ENCODE data around the gene ZBTB7B. TPM values are rescaled to one million over a fixed set of nuclear protein-coding genes. Genes with fewer than 3 reads are reported as not detected.

Gene ZBTB7B
- polyA plus RNA-seq, 2 of the 4 experiments (the other 2 are of a cell fraction), result 20.5 to 30.7 TPM

DNA sequence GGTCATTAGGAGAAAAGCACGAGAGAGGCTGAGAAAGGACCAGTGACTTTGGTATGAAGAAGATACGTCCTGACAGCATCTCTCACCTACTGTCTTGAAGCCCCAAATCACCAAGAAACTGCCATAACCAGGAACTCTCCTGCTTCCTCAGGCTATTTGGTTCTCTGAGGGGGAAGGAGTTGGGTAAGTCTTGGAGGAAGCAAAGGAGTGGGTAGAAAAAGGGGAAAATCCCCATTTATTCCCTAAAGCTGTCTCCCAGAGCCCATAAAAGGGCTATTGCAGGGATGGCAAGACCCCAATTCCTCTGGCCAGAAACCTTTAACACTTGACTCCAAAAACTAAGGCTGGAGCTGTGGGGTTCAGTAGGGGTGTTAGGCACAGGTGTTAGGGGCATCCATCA, 44.6 kb upstream of the ZBTB7B start:
- ATAC-seq (no peak), DNase-seq (ENCODE audit: low read depth in 1 of 2, low spot score in 1 of 2) (no peak), FAIRE-seq (no peak)
- H3K4me3 ChIP-seq, result no peak overlapping the region
- ChIA-PET POLR2A (no interaction called here), CTCF (interaction anchor here (1.2 to 1.5 kb wide), 2 partner anchors 127 to 134 kb away, joined by 3 read pairs; no protein-coding TSS in a partner anchor)
- H3K4me2 ChIP-seq, result no peak overlapping the region
- TF ChIP-seq RCOR1 (IDR thresholded peaks at IDR 0.05; ENCODE audit: low read depth, low read length) (no peak), HOXB13 (CRISPR knock-in tag; IDR thresholded peaks at IDR 0.05; ENCODE audit: low read depth) (no peak), JUN (IDR thresholded peaks at IDR 0.05) (no peak), RARB (CRISPR knock-in tag; IDR thresholded peaks at IDR 0.05) (no peak), PBX3 (IDR thresholded peaks at IDR 0.05) (no peak), HOXA7 (CRISPR knock-in tag; IDR thresholded peaks at IDR 0.05) (no peak), HDAC2 (IDR thresholded peaks at IDR 0.05) (no peak), EP300 (IDR thresholded peaks at IDR 0.05) (no peak), POLR2AphosphoS2 (conservative IDR thresholded peaks at IDR 0.05; ENCODE audit: low read length) (no peak), CEBPB (IDR thresholded peaks at IDR 0.05) (no peak), NR3C1 (IDR thresholded peaks at IDR 0.05) (no peak), USF2 (IDR thresholded peaks at IDR 0.05) (no peak), NFE2L2 (conservative IDR thresholded peaks at IDR 0.05; ENCODE audit: low read length) (no peak), ESRRA (IDR thresholded peaks at IDR 0.05; ENCODE audit: borderline replicate concordance, low read length) (no peak)
- TF ChIP-seq, protein P1, sequence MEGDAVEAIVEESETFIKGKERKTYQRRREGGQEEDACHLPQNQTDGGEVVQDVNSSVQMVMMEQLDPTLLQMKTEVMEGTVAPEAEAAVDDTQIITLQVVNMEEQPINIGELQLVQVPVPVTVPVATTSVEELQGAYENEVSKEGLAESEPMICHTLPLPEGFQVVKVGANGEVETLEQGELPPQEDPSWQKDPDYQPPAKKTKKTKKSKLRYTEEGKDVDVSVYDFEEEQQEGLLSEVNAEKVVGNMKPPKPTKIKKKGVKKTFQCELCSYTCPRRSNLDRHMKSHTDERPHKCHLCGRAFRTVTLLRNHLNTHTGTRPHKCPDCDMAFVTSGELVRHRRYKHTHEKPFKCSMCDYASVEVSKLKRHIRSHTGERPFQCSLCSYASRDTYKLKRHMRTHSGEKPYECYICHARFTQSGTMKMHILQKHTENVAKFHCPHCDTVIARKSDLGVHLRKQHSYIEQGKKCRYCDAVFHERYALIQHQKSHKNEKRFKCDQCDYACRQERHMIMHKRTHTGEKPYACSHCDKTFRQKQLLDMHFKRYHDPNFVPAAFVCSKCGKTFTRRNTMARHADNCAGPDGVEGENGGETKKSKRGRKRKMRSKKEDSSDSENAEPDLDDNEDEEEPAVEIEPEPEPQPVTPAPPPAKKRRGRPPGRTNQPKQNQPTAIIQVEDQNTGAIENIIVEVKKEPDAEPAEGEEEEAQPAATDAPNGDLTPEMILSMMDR (IDR thresholded peaks at IDR 0.05), result no peak
- peaks cover 34% of the 10 kb centered on the region for H3K4me1 ChIP-seq
- no peak overlapping the region for H3K27ac ChIP-seq
- no peaks in the 10 kb centered on the region for H3K9me3 ChIP-seq
- 88% methylated on average over 2 of the region's 2 CpGs for WGBS (ENCODE audit: missing lambda C conversion rate)

GRCh38 chr1:154958681-154959425, 43.7 kb upstream of the ZBTB7B start:
- ATAC-seq (no peak), DNase-seq (ENCODE audit: low read depth in 1 of 2, low spot score in 1 of 2) (no peak), FAIRE-seq (no peak)
- 92% methylated on average over 15 of the region's 16 CpGs for WGBS (ENCODE audit: missing lambda C conversion rate)
- Histone ChIP-seq H3K4me2 (no peak overlapping the region), H3K4me1 (peaks cover 39% of the 10 kb centered on the region), H3K4me3 (no peak overlapping the region), H3K27ac (no peak overlapping the region), H3K9me3 (no peaks in the 10 kb centered on the region)
- TF ChIP-seq HOXB13 (CRISPR knock-in tag; IDR thresholded peaks at IDR 0.05; ENCODE audit: low read depth) (no peak), SREBF2 (IDR thresholded peaks at IDR 0.05) (no peak), GATA3 (IDR thresholded peaks at IDR 0.05; ENCODE audit: borderline replicate concordance) (no peak), CEBPB (IDR thresholded peaks at IDR 0.05) (no peak), CHD2 (IDR thresholded peaks at IDR 0.05; ENCODE audit: low read length, partially characterized antibody) (no peak), TFCP2L1 (CRISPR knock-in tag; IDR thresholded peaks at IDR 0.05) (no peak), ZFP36 (IDR thresholded peaks at IDR 0.05; ENCODE audit: borderline replicate concordance, partially characterized antibody) (no peak), ESRRA (IDR thresholded peaks at IDR 0.05; ENCODE audit: borderline replicate concordance, low read length) (no peak), MAX (IDR thresholded peaks at IDR 0.05) (no peak), ZNF302 (CRISPR knock-in tag; IDR thresholded peaks at IDR 0.05) (no peak), HOXB5 (CRISPR knock-in tag; IDR thresholded peaks at IDR 0.05) (no peak), MAFK (IDR thresholded peaks at IDR 0.05; ENCODE audit: partially characterized antibody) (no peak), CBX2 (IDR thresholded peaks at IDR 0.05; ENCODE audit: borderline replicate concordance, low read depth) (no peak), FOXS1 (CRISPR knock-in tag; IDR thresholded peaks at IDR 0.05) (no peak), MAZ (IDR thresholded peaks at IDR 0.05; ENCODE audit: borderline replicate concordance, low read depth, low read length) (no peak), KDM5A (IDR thresholded peaks at IDR 0.05) (no peak), JUN (IDR thresholded peaks at IDR 0.05) (no peak), NFE2L2 (conservative IDR thresholded peaks at IDR 0.05; ENCODE audit: low read length) (no peak), NR3C1 (IDR thresholded peaks at IDR 0.05) (no peak)
- TF ChIP-seq, protein P2, sequence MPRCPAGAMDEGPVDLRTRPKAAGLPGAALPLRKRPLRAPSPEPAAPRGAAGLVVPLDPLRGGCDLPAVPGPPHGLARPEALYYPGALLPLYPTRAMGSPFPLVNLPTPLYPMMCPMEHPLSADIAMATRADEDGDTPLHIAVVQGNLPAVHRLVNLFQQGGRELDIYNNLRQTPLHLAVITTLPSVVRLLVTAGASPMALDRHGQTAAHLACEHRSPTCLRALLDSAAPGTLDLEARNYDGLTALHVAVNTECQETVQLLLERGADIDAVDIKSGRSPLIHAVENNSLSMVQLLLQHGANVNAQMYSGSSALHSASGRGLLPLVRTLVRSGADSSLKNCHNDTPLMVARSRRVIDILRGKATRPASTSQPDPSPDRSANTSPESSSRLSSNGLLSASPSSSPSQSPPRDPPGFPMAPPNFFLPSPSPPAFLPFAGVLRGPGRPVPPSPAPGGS (IDR thresholded peaks at IDR 0.05), result no peak
- ChIA-PET CTCF (interaction anchor here (0.7 to 1.5 kb wide), 3 partner anchors 25 to 133 kb away, joined by 3 read pairs; no protein-coding TSS in a partner anchor), POLR2A (no interaction called here)

All from A549 (cell line).